ACC112 (cell line): ENCODE data around the gene CEBPG.

Experiments used
- H2AFZ ChIP-seq: fragments of 200-600 bp; sonication (generic); one replicate; pipeline ENCODE4 v1.6.0; 2017; ENCODE audit warnings: antibody characterized with exemption, low read length; ENCODE audit not compliant: unreplicated experiment
- H3K27ac ChIP-seq: fragments of 200-600 bp; sonication (generic); 2 replicates; pipeline ENCODE4 v1.5.1; 2014; ENCODE audit warnings: low read depth, mild to moderate bottlenecking, antibody characterized with exemption, low read length, moderate library complexity
- H3K27me3 ChIP-seq: fragments of 200-600 bp; sonication (generic); 2 replicates; pipeline ENCODE4 v1.6.1; 2014; ENCODE audit warnings: mild to moderate bottlenecking, antibody characterized with exemption, low read length, moderate library complexity, mixed read lengths; ENCODE audit not compliant: insufficient read depth
- H3K36me3 ChIP-seq: fragments of 200-600 bp; sonication (generic); 2 replicates; pipeline ENCODE4 v1.6.1; 2016; ENCODE audit warnings: mild to moderate bottlenecking, antibody characterized with exemption, low read length, moderate library complexity, mixed read lengths; ENCODE audit not compliant: insufficient read depth
- H3K4me1 ChIP-seq: fragments of 200-600 bp; sonication (generic); one replicate; pipeline ENCODE4 v1.6.1; 2016; ENCODE audit warnings: low read length, mixed read lengths; ENCODE audit not compliant: insufficient read depth, unreplicated experiment, control insufficient read depth
- H3K4me3 ChIP-seq: fragments of 200-600 bp; sonication (generic); 2 replicates; pipeline ENCODE4 v1.5.1; 2014; ENCODE audit warnings: mild to moderate bottlenecking, low read depth, low read length
- H3K79me2 ChIP-seq: fragments of 200-600 bp; sonication (generic); one replicate; pipeline ENCODE4 v1.6.0; 2016; ENCODE audit warnings: low read length; ENCODE audit not compliant: control insufficient read depth, unreplicated experiment, insufficient read depth

Gene CEBPG

GRCh38 chr19:33408538-33409434, 35.3 kb downstream of the CEBPG start:
- H3K4me3 ChIP-seq, result no peak overlapping the region
- H2AFZ ChIP-seq, result no peak overlapping the region
- no peaks in the 10 kb centered on the region for H3K36me3 ChIP-seq
- no peaks in the 10 kb centered on the region for H3K79me2 ChIP-seq
- no peak overlapping the region for H3K27ac ChIP-seq
- no peaks in the 10 kb centered on the region for H3K4me1 ChIP-seq
- H3K27me3 ChIP-seq, result no peaks in the 10 kb centered on the region

GRCh38 chr19:33409906-33410685, 36.6 kb downstream of the CEBPG start:
- H3K4me1 ChIP-seq, result no peaks in the 10 kb centered on the region
- no peaks in the 10 kb centered on the region for H3K27me3 ChIP-seq
- H2AFZ ChIP-seq, result no peak overlapping the region
- H3K36me3 ChIP-seq, result no peaks in the 10 kb centered on the region
- H3K79me2 ChIP-seq, result no peaks in the 10 kb centered on the region
- no peak overlapping the region for H3K27ac ChIP-seq
- H3K4me3 ChIP-seq, result no peak overlapping the region

GRCh38 chr19:33410915-33411401, 37.4 kb downstream of the CEBPG start:
- Histone ChIP-seq H3K4me3 (no peak overlapping the region), H3K27ac (no peak overlapping the region), H3K4me1 (no peaks in the 10 kb centered on the region), H3K36me3 (no peaks in the 10 kb centered on the region), H2AFZ (no peak overlapping the region), H3K27me3 (no peaks in the 10 kb centered on the region), H3K79me2 (no peaks in the 10 kb centered on the region)

GRCh38 chr19:33411621-33412180, 38.2 kb downstream of the CEBPG start:
- no peaks in the 10 kb centered on the region for H3K4me1 ChIP-seq
- no peak overlapping the region for H2AFZ ChIP-seq
- no peaks in the 10 kb centered on the region for H3K36me3 ChIP-seq
- H3K79me2 ChIP-seq, result no peaks in the 10 kb centered on the region
- H3K27ac ChIP-seq, result no peak overlapping the region
- no peaks in the 10 kb centered on the region for H3K27me3 ChIP-seq
- no peak overlapping the region for H3K4me3 ChIP-seq

GRCh38 chr19:33412601-33413425, 39.3 kb downstream of the CEBPG start:
- Histone ChIP-seq H3K4me3 (no peak overlapping the region), H3K27me3 (no peaks in the 10 kb centered on the region), H3K27ac (no peak overlapping the region), H3K4me1 (no peaks in the 10 kb centered on the region), H3K36me3 (no peaks in the 10 kb centered on the region), H3K79me2 (no peaks in the 10 kb centered on the region), H2AFZ (no peak overlapping the region)

- Histone ChIP-seq H3K36me3 (no peaks in the 10 kb centered on the region), H3K79me2 (no peaks in the 10 kb centered on the region), H2AFZ (no peak overlapping the region), H3K27ac (no peak overlapping the region), H3K27me3 (no peaks in the 10 kb centered on the region), H3K4me3 (no peak overlapping the region), H3K4me1 (no peaks in the 10 kb centered on the region)
Measured at GRCh38 chr19:33413426-33413725, 39.9 kb downstream of the CEBPG start.

- no peak overlapping the region for H2AFZ ChIP-seq
- no peaks in the 10 kb centered on the region for H3K79me2 ChIP-seq
- no peak overlapping the region for H3K4me3 ChIP-seq
- H3K36me3 ChIP-seq, result no peaks in the 10 kb centered on the region
- H3K27me3 ChIP-seq, result no peaks in the 10 kb centered on the region
- H3K27ac ChIP-seq, result no peak overlapping the region
- no peaks in the 10 kb centered on the region for H3K4me1 ChIP-seq
Measured at GRCh38 chr19:33413868-33414666, 40.6 kb downstream of the CEBPG start.

- Histone ChIP-seq H3K4me3 (no peak overlapping the region), H2AFZ (no peak overlapping the region), H3K36me3 (no peaks in the 10 kb centered on the region), H3K27ac (no peak overlapping the region), H3K79me2 (no peaks in the 10 kb centered on the region), H3K27me3 (no peaks in the 10 kb centered on the region), H3K4me1 (no peaks in the 10 kb centered on the region)
Measured at GRCh38 chr19:33414667-33415605, 41.4 kb downstream of the CEBPG start.
